Stimulated activated CD4-positive, alpha-beta T cell treated with anti-CD3 and anti-CD28 coated beads, Interleukin-4, amount 100 ng/mL, for 48 hours (primary cell): ENCODE results near the gene SNIP1.
A peak's percentile ranks its signal among the peaks of the same experiment; 100 is the strongest.
"Not testable (repeated sequence)": the region's sequence is repeated elsewhere in the genome, so short reads cannot be mapped to it uniquely, and the experiment has no call there.

Source experiments
- DNase-seq, 2 donors: peaks; one replicate each; pipeline ENCODE4 v3.0.0-alpha.2; 2020; ENCODE audit warnings: low read depth in 2 of 2

The SNIP1 gene

GRCh38 chr1:37513795-37514349, 40.2 kb downstream of the SNIP1 start:
- DNase-seq: peak; percentile 54 to 58

DNA sequence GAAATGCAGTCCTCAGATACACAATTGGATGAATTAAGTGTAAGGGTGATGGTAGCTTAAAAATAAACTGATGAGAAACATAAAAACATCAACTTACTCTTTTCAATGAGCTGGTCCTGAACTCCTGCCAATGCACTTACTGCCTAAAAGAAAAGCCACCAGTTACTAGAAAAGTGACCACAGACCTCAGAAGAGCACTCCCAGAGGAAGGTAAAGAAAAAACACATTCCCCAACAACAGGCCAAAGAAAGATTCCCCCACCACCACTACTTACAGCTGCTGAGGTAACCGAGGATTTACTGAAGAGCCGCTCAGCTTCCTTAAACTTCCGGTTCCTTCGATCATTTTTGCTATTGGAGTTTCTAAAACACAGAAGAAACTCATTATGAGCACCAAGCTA, 44.9 kb downstream of the SNIP1 start:
- DNase-seq: no peak

DNA sequence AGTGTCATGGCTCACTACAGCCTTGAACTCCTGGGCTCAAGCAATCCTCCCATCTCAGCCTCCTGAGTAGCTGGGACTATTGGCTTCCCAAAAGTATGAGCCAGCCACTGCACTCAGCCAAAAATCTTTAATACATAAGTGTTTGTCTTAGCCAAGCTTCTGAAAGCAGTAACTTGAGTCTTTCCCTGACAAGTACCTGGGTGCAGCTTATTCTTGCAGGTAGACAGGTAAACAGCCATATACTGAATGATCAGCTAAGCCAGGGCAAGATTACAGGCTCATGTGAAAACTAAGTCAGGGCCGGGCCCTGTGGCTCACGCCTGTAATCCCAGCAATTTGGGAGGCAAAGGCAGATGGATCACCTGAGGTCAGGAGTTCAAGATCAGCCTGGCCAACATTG, 47.4 kb downstream of the SNIP1 start:
- no peak for DNase-seq

DNA sequence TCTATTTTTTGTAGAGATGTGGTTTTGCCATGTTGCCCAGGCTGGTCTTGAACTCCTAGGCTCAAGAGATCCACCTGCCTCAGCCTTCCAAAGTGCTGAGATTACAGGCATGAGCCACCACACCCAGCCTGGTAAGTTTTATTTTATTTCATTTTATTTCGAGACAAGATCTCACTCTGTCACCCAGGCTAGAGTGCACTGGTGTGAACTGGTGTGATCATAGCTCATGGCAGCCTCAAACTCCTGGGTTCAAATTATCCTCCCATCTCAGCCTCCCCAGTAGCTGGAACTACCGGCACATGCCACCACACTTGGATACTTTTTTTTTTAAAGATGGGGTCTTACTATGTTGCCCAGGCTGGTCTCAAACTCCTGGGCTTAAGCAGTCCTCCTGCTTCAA, 51.3 kb downstream of the SNIP1 start:
- not testable (repeated sequence) for DNase-seq

- DNase-seq: no peak
Measured at GRCh38 chr1:37502104-37502503, 52.0 kb downstream of the SNIP1 start.

GRCh38 chr1:37501661-37502060, 52.4 kb downstream of the SNIP1 start:
- no peak for DNase-seq

DNA sequence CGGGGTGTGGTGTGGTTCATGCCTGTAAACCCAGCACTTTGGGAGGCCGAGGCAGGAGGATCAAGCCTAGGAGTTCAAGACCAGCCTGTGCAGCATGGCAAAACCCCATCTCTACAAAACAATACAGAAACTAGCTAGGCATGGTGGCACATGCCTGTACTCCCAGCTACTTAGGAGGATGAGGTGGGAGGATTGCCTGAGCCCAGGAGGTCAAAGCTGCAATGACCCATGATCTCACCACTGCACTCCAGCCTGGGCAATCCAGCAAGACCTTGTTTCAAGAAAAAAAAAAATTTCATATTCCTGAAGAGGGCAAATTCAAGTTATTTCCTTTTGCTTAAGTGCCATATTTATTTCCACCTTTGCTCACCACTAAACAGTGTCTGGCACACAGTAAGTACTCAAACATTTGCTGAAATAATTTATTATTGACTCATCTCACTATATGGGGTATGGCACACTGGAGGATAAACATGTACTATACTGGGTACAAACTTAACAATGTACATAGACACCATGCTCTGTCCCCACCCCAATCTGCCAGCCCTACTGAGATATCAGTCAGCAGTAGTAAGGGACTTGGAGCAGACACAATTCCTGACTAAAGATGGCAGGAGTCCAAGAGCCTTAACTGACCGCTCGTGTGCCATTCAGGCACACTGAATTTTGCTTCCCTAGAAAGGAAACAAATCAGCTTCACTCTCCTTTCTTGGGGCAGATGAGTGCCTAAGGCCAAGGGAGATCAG, 55.0 kb downstream of the SNIP1 start:
- no peak for DNase-seq

DNA sequence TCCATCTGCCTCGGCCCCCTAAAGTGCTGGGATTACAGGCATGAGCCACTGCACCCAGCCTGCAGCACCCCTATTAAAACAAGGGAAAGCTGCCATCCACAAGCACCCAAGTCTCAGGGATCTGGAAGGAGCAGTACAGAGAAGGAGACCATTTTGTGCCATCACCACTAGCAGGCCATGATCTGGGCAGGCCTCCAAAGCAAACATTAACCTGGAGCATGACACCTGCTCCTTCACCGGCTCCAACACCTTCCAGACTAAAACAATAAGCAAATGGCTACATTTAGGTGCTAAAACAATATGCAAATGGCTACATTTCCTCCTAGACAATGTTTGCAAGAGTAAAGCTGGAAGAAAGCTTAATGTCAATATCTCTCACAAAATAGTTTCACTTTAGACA, 56.3 kb downstream of the SNIP1 start:
- DNase-seq: no peak

DNA sequence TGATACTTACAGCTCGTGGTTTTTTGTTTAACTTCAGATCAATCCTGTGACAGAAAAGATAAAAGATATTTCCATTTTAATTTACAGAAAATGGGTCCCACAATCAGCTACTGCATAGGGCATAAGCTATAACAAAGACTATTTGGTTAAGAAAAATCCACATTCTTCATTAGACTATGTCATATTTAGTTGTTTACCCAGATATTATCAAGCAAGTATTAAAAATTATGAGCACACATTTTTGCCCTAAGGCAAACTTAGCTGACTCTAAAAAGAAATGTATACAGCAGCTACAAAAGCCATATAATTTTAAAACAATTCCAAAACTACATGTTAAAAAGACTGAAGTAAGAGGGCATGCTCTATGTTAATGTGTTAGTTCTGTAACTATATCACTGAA, 58.2 kb downstream of the SNIP1 start:
- DNase-seq: no peak

- no peak for DNase-seq
Measured at GRCh38 chr1:37493336-37494098, 60.6 kb downstream of the SNIP1 start.

DNA sequence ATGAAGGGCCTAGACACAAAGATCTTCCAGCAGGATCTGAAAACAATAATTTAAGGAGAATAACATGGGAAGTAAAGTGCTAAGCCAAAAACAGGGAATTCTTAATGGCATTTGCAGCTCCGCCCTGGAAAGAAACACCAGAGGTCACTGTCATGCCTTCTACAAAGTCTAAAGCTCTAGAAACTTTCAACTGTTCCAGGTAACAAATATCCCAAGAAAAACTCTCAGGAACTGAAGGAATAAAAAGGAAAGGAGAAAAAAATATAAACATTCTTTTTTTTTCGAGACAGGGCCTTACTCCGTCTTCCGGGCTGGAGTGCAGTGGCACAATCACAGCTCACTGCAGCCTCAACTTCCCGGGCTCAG, 66.5 kb downstream of the SNIP1 start:
- DNase-seq: no peak

DNA sequence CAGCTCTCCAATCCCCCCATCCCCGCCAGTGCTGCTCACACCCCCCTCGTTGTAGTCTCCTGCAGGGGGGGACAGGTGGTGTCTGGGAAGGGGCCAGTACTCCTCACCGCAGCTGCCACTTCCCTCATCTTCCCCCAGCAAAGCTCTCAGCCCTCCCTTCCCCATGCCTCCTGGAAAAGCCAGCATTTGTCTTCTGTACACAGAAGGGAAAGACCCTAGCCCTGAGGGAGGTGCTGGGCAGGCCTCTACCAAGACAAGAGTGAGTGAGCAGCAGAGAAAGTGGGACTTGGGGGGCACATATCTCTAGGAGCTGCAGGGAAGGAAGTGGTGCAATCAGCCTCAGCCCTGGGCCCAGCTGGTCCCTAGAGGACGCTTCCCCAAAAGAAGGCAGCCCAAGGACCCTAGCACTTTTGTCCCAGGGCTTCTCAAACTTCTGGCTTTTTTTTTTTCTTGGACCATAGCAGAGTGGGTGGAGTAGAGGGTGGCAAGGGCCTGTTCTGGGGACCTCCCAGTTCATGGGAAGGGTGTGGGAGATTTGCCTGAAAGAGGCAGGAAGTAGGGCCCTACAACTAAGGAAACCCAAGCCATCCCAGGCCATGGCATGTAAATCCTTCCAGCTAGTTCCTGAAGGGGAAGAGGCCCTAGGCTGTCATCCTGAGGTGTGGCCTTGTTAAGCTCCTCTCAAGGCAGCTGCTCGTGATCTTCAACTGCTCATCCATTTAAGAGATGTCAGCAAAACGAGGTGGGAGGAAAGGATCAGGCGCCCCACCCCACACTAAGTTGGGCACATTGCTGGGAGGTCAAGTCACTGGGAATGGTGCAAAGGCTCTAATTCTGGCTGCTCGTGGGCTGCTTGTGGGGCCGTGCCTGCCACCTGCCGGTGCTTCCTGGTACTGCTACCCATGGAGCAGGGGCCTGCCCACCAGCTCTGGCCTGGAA, 67.1 kb downstream of the SNIP1 start:
- DNase-seq: peak in 1 of 2 donors; percentile 84

DNA sequence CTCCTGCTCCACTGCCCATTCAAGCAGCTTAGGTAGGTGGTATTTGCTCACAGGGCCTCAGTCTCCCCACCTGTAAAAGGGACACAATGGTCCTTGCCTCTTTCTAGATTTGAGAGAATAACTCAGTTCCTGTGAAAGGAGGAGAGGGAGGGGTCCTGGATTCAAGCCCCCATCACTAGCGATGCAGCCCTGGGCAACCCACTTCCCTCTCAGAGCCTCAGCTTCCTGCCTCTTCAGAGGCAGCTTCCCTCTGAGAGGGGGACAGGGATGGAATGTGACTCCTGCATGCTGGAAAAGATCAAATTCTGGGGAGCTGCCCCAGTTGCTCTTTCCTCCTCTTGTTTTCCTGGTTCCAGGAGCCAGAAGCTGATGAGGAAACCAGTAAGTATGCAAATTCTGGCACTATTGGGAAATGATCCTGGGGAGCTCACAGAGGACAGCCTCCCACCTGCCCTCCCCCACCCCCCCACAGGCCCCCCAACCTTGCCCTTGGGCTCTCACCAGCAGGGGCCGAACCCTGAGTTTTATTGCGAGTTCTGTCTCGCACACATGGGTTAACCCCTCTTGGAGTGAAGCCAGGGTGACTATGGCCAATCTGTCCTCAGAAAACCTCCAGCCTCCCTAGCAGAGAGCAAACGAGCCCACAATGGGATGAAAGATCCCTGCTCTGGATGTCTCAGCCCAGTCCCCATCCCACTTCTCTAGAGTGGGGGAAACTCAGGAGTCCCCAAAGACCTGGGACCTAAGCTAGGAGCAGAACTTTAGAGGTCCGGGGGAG, 68.0 kb downstream of the SNIP1 start:
- no peak for DNase-seq
